Sciatic nerve (tissue), 2 donors: ENCODE results near the gene IL36G. TPM values are rescaled to one million over a fixed set of nuclear protein-coding genes. Genes with fewer than 3 reads are reported as not detected.

Experiments used
- ATAC-seq: fragments of 200-7000 bp; cut with Tn5 transposase; one replicate; pipeline ENCODE4 v1.9.1; 2020; ENCODE audit warnings: mild to moderate bottlenecking, moderate library complexity
- DNase-seq: peaks from one replicate; pipeline ENCODE4 v3.0.0-alpha.2; 2020; ENCODE audit warnings: low spot score
- intact Hi-C: fragments of 100-400 bp; cut with DNase I; formaldehyde crosslinking; loops from one replicate; pipeline ENCODE4 v1.14.2; 2022
- total RNA-seq: library from RNA; stranded (reverse); fragmentation: NEBNext Ultra II Directional; extraction: Animal tissue kit (Norgen Biotek cat#: 25700); gene quantifications from one replicate; pipeline ENCODE4 v1.2.1, GENCODE V29; 2021
- donor health status: DM: no; HTN: no; CAD: no.
- donor health status: DM: no; HTN: no; CAD: no.

The IL36G gene
- total RNA-seq, 1 donor from 2014 or later = not detected

GRCh38 chr2:112962308-112963175 is 15.3 kb upstream of the IL36G start:
- no peak for ATAC-seq
- DNase-seq = no peak
- intact Hi-C loops = no loop called here

- ATAC-seq = no peak
- no peak for DNase-seq
- intact Hi-C loops = no loop called here
Measured at GRCh38 chr2:112967023-112967422, 10.8 kb upstream of the IL36G start.

DNA sequence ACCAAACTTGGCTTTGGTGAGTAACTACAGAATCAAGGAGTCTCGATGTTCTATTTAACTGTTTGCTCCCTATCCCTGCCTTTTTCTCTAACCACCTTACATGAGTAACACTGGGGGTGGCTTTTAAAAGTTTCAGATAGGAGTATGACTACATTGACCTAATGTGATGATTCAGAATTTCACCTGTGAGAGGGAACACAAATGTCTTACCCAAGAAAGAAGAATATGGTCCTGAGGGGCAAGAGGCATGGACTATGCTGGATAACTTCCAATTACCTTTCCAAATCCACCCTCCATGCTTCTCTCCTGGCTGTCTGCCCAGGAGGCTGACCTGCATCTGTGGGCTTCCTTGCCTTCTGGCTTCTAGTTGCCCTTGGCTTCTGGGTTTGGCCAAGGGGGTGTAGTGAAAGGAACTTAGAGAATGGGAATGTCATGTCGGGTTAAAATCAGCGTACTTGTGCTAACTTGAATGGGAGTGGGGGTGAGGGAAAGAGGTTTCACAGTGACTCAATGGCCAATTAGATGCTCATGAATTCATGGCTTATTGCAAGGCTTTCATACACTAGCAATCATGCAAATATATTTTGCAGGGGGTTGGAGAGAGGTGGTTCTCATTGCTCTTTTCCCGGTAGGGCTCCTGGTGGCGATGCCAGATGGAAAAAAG is 5.3 kb upstream of the IL36G start:
- ATAC-seq (no peak), DNase-seq (no peak)
- intact Hi-C loops = no loop called here

DNA sequence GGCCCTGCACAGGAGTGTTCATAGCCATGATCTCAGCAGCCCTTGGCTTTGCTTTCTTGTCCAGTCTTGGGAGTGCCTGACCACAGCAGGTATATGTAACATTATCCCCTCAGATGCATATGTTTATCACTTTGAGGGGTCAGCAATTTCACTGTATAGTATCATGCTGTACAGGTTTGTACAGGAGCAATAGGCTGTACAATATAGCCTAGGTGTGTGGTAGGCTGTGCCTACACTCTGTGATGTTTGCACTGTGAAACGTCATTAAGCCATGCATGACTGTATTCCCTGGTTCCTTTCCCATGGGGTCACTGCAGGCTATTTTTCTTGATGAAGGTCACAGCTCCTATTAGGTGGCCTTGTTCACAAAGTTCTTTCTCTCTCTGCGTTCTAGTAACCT is 4.7 kb upstream of the IL36G start:
- ATAC-seq (no peak), DNase-seq (no peak)
- intact Hi-C loops = no loop called here

GRCh38 chr2:112979731-112980130 is 1.9 kb downstream of the IL36G start:
- ATAC-seq (no peak), DNase-seq (no peak)
- intact Hi-C loops = no loop called here

DNA sequence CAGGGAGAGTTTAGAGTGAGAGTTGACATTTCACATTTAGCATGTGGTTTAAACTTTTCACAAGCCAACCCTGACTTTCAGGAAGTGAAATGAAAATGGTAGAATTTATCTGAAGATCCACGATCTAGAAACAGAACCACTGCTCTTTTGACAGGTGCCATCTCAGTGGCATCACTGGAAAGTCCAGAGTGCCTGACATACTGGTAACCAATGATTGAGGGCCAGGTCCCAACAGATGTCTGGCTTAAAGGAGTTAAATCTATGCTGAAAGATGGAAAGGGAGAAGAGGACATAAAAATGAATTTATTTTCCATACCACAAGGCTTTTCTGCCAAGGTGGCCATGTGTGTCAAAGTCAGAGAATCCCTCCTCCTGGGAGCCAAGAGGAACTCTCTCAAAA is 2.7 kb downstream of the IL36G start:
- DNase-seq = no peak
- ATAC-seq = no peak
- intact Hi-C loops = no loop called here

DNA sequence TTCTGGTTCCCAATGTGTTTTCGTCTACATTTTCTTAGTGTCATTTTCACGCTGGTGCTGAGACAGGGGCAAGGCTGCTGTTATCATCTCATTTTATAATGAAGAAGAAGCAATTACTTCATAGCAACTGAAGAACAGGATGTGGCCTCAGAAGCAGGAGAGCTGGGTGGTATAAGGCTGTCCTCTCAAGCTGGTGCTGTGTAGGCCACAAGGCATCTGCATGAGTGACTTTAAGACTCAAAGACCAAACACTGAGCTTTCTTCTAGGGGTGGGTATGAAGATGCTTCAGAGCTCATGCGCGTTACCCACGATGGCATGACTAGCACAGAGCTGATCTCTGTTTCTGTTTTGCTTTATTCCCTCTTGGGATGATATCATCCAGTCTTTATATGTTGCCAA is 7.3 kb downstream of the IL36G start:
- intact Hi-C loops = no loop called here
- no peak for DNase-seq
- ATAC-seq = no peak

GRCh38 chr2:112989611-112990010 is 11.8 kb downstream of the IL36G start:
- DNase-seq (no peak), ATAC-seq (no peak)
- intact Hi-C loops = no loop called here

GRCh38 chr2:112993831-112994230 is 16.0 kb downstream of the IL36G start:
- no peak for DNase-seq
- ATAC-seq = no peak
- intact Hi-C loops = no loop called here

DNA sequence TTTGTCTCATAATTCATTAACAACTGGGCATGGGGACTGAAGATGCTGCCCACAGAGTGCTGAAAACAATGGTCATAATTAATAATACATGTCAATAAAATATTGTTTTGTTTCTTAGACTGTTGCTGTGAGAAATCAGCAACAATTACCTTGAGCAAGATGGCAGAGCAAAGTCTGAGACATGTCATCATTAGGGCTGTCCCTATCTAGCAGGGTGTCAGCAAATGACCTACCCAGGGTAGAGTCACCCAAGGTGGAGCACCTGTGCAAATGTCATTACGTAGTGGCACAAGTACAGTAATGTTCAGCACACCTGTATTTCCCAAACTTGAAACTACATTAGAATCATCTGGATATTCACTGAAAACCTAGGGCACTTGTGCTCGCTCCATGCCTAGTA is 16.8 kb downstream of the IL36G start:
- DNase-seq (no peak), ATAC-seq (no peak)
- intact Hi-C loops = no loop called here

DNA sequence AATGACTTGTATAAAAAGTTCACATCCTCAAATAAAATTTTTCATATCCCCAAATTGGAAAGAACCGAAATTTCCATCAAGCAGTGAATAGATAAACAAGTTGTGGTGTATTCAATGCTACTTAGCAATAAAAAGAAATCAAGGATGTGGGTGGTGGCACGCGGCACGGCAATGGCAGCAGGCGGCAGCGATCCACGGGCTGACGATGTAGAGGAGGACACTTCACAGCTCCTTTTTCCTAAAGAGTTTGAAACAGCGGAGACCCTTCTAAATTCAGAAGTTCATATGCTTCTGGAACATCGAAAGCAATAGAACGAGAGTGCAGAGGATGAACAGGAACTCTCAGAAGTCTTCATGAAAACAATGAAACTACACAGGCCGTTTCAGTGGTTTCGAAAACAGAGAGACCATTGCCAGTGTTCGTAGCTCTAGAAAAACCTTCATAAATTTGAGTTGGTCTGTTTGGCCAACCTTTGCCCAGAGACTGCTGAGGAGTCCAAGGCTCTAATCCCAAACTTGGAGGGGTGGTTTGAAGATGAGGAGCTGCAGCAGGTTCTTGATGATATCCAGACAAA is 17.6 kb downstream of the IL36G start:
- ATAC-seq (no peak), DNase-seq (no peak)
- intact Hi-C loops = no loop called here

DNA sequence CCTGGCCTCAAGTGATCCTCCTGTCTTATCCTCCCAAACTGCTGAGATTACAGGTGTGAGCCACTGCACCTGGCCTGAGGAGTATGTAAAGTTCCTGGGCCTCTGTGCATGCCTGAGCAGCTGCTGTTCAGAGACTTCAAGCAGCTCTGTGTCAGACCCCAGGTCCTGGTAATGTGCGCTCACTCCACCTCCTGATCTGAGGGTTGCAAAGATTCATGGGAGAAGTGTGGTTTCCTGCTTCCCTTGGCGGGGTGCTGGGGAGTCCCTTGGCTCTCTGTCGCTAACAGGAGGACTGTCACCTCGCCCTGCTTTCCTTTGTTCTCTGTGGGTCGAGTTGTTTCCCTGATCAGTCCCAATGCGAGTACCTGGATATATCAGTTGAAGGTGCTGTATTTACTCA is 18.8 kb downstream of the IL36G start:
- no peak for DNase-seq
- ATAC-seq = no peak
- intact Hi-C loops = no loop called here

GRCh38 chr2:112997151-112997550 is 19.3 kb downstream of the IL36G start:
- intact Hi-C loops = no loop called here
- ATAC-seq (no peak), DNase-seq (no peak)

- no peak for ATAC-seq
- intact Hi-C loops = no loop called here
Measured at GRCh38 chr2:113000436-113000835, 22.6 kb downstream of the IL36G start.

GRCh38 chr2:113002677-113003076 is 24.9 kb downstream of the IL36G start:
- intact Hi-C loops = no loop called here
- ATAC-seq (no peak), DNase-seq (no peak)

More at GRCh38 chr2:113000436-113000835, 22.6 kb downstream of the IL36G start:
- DNase-seq = no peak

DNA sequence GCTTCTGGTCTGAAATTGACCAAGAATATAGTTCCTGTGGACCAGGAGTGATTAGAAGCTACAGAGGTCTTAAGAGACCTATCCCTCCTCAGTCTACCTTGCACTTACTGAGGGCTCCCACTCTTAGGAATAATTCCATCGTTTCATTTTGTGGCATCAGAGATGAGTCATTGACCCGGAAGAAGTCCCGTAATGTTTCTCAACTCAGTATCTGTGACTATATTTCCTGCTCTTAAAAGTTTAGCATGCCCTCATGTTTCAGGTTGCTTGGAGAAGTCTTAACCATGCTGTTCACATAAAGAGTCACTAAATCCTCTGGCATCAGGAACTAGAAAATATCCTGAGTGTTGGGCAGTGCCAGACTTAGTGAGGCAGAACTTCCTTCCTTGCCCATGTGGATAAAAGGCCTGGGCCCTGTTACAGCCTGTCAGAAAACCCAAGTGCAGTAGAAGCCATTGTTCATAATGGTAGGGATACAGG is 27.3 kb downstream of the IL36G start, which contains the start of gene IL36A:
Gene IL36A (plus strand): TSS at position 430 of the 480 bp plus-strand sequence. CDS start 413 bp downstream, outside the sequence.
- ATAC-seq (no peak), DNase-seq (no peak)
- intact Hi-C loops = no loop called here

GRCh38 chr2:113007250-113007649 is 29.4 kb downstream of the IL36G start:
- ATAC-seq (no peak), DNase-seq (no peak)
- intact Hi-C loops = no loop called here

- ATAC-seq (no peak), DNase-seq (no peak)
- intact Hi-C loops = no loop called here
Measured at GRCh38 chr2:113009622-113010021, 31.8 kb downstream of the IL36G start.

- DNase-seq (no peak), ATAC-seq (no peak)
- intact Hi-C loops = no loop called here
Measured at GRCh38 chr2:113010088-113010487, 32.3 kb downstream of the IL36G start.

DNA sequence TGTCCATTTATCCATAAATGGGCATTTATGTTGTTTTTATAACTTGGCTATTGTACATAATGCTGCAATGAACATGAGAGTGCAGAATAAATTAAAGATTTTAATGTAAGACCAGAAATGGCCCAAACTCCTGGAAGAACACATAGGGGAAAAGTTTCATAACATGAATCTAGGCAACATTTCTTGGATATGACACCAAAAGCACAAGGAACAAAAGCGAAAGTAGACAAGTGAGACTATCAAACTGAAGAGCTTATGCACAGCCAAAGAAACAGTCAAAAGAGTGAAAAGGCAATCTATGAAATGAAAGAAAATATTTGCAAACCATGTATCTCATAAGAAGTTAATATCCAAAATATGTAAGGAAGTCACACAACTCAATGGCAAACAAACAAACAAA is 33.3 kb downstream of the IL36G start:
- DNase-seq (no peak), ATAC-seq (no peak)
- intact Hi-C loops = no loop called here
